ENCODE results near the gene STK11IP.

- no peak for TF ChIP-seq POLR2A (IDR thresholded peaks at IDR 0.05)
- TF ChIP-seq CTCF (IDR thresholded peaks at IDR 0.05) = no peak
Observed at GRCh38 chr2:219630770-219631405, 33.2 kb downstream of the STK11IP start.
